ENCODE data around the gene SRMS.

The SRMS gene

GRCh38 chr20:63503524-63503923 lies 44.0 kb downstream of the SRMS start:
- in situ Hi-C loops (cut with MboI; ENCODE audit: low sequenced_read_pairs) = no loop called here

GRCh38 chr20:63502671-63503172 lies 44.8 kb downstream of the SRMS start:
- in situ Hi-C loops (cut with MboI; ENCODE audit: low sequenced_read_pairs) = no loop called here

GRCh38 chr20:63501818-63502670 lies 45.5 kb downstream of the SRMS start:
- in situ Hi-C loops (cut with MboI; ENCODE audit: low sequenced_read_pairs) = no loop called here

DNA sequence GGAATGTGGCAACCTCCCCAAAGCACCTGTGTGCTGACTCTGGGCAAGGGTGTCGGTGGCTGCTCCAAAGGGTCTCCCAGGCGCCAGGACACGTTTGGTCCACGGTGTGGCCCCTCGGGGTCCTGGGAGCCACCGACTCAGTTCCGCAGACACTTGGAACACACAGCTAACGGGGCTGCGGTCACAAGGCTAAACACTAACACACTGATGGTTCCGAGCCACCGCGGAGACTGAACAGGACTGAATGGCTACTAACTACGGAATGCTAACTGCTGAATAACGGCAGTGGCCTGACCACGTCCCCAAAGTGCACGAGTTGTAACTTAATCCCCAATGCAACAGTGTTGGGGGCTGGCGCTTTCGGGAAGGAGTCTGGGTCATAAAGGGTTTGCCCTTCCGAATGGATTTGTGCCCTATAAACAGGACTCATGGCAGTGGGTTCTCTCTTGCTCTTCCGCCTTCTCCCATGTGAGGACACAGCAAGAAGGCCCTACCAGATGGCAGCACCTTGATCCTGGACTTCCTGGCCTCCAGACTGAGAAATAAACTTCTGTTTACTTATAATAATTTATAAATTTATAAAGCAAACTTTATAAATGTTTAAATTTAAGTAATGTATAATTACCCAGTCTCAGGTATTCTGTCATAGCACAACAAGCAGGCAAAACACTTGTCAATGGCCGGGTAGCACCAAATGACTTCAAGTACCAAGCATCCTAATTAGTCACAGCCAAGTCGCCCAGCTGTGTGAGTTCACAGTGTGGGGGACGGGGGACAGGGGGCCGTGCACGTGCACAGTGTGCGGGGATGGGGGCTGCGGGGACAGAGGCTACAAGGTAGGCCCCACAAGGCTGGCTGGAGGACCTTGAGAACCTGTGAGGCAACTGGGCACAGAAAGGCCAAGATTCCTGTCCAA lies 46.4 kb downstream of the SRMS start:
- in situ Hi-C loops (cut with MboI; ENCODE audit: low sequenced_read_pairs) = no loop called here

- in situ Hi-C loops (cut with MboI; ENCODE audit: low sequenced_read_pairs) = no loop called here
Observed at GRCh38 chr20:63500151-63500901, 47.2 kb downstream of the SRMS start.

DNA sequence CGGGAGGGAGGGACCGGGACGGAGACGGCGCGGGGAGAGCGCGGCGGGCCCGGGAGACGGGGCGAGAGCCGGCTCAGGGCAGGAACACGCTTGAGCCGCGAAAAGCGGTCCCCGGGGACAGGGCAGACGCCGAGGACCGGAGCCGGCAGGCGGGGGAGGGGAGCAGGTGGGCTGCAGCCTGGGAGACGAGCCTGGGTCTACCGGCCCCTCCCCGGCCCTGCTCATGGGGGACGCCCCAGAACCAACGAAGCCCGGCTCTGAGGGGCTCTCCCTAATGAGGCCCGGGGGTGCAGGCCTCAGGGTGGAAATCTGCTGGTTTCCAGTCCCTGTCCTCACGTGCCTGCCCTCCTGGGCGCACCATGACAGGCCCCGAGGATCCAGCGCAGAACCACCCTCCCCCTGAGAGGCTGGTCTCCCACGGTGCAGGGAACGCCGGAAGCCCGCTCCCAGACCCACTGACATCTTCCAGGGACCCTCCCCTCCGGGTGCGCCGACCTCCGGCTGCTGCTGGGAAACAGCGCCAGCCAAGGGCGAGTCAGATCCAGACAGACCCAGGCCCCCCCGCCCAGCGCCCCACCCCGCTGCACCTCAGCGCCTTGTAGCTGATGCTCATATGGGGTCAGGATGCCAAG lies 48.1 kb downstream of the SRMS start:
- in situ Hi-C loops (cut with MboI; ENCODE audit: low sequenced_read_pairs) = no loop called here

DNA sequence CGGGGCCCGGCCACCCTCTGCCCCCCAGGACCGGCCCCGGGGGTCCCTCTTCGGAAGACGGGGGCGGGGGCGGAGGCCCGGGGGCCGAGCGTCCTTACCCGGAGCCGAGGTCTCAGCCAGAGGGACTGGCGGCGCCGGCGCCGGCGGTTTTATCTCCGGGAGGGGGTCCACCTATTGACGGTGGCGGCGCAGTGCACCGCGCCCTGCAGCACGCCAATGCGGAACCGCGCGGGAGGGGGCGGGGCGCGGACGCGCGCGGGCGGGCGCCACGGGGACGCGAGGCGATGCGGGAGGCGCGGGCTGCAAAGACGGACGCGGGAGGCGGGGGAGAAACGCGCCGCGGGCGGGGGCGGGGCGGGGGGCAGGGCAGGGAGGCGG lies 48.6 kb downstream of the SRMS start, which contains the start of gene EEF1A2:
EEF1A2 (minus strand) TSS at position 124 of the 378 bp plus-strand sequence. CDS start 1,320 bp downstream, outside the sequence.
- in situ Hi-C loops (cut with MboI; ENCODE audit: low sequenced_read_pairs) = no loop called here

GRCh38 chr20:63497946-63498935 lies 49.3 kb downstream of the SRMS start:
- in situ Hi-C loops (cut with MboI; ENCODE audit: low sequenced_read_pairs) = no loop called here

- in situ Hi-C loops (cut with MboI; ENCODE audit: low sequenced_read_pairs) = no loop called here
Observed at GRCh38 chr20:63497138-63497945, 50.2 kb downstream of the SRMS start.

DNA sequence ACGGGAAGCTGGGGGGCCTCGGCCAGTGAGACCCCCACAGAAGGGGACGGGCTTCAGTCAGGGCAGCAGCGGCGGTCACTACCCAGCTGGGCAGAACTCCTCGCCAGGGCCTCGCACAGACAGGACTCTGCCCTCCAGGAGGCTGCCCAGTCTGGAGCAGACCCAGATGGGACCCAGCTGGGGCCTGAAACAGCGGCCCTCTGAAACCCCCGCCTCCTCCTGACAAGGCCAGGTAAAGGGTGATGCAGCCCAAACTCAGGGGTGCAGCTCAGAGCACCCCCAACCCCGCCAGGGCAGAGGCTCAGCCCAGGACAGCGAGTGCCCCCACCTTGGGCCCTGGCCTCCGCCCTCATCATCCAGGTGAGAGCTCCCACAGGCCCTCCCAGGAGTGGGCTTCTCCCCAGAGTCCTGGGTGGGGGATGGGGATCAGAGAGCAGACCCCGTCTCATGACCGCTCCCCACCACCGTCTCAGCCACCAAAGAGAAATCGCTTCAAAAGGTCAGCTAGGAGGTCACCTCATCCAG lies 50.9 kb downstream of the SRMS start:
- in situ Hi-C loops (cut with MboI; ENCODE audit: low sequenced_read_pairs) = no loop called here

GRCh38 chr20:63495741-63496595 lies 51.6 kb downstream of the SRMS start:
- in situ Hi-C loops (cut with MboI; ENCODE audit: low sequenced_read_pairs) = no loop called here

DNA sequence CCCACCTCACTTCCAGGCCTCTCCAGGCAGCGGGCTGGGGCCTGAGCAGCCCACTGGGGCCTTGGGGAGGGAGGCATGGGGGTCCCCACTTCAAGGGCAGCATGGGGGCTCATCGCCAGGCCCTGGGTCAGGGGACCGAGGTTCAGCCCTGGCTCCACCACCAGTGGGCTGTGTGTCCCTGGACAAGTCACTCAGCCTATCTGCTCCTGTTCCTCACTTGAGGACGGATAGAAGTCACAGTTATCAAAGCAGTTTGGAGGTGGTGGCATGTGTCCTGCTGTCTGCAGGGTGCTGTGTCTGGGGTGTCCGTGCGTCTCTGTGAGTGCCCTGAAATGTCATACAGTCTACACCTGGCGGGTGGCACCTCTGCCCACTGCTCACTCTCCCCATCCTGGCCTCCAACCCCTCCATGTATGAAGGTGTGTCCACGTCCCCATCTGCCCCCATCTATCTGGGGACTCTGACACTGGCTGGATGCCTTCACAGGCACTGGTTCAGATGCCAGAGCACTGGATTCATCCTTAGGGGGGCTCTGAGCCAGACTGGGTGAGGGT lies 52.3 kb downstream of the SRMS start:
- in situ Hi-C loops (cut with MboI; ENCODE audit: low sequenced_read_pairs) = no loop called here

DNA sequence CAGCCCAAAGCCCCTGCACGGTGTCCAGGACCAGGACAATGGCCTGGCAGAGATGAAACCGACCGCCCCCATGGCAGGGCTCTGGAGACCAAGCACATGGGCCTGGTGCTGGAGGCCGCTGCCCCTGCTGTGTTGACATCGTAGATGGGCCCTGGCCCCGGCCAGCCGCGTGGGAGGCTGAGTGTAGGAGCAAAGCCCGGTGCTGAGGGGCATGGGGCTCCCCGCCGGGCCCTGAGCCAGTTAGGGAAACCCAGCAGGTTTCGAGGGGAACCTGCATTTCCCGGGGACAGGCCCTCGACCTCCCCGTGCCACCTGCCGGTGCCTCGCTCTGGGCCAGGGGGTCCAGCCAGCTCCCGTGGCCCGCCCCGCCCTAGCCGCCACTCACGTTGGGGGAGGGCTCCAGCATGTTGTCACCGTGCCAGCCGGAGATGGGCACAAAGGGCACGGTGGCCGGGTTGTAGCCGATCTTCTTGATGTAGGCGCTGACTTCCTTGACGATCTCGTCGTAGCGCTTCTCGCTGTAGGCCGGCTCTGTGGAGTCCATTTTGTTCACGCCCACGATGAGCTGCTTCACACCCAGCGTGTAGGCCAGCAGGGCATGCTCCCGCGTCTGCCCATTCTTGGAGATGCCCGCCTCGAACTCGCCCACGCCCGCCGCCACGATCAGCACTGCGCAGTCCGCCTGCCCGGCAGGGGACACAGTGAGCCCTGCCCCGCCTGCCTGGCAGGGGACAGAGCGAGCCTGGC lies 53.0 kb downstream of the SRMS start:
- in situ Hi-C loops (cut with MboI; ENCODE audit: low sequenced_read_pairs) = no loop called here

DNA sequence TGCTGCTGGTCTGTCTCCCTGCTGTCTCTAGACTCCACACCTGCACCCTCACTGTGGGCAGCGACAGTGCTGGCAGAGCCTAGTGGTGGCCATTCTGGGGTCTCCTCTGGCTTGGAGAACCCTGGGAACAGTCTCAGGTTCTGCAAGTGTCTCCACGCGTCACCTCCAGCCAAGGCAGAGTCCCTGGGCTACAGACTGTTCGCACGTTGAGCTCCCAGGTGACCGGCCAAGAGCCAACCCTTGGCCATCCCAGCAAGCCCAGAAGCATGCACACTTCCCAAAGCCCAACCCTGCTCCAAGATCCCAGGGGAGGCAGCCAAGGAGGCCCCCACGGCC lies 53.5 kb downstream of the SRMS start:
- in situ Hi-C loops (cut with MboI; ENCODE audit: low sequenced_read_pairs) = no loop called here

DNA sequence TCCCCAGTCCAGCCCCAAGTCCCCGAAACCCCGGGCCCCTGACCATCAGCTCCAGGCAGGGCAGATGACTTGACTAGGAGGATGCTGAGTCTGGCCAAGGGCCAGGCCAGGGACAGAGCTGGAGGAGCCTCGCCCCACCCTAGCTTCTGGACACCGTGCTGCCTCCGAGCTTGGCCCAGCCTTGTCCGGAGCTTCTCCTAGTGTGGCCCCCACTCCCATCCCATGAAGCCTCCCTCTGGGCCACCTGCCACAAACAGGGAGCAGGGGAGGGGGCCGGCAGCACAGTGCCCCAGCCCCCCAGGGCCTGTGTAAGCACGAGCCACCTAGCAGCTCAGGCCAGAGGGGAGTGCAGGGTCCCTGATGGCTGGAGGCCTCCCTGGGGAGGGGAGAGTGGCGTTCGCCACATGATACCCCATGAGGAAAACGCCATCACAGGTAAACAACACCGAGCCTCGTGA lies 54.0 kb downstream of the SRMS start:
- in situ Hi-C loops (cut with MboI; ENCODE audit: low sequenced_read_pairs) = no loop called here

GRCh38 chr20:63492982-63493381 lies 54.6 kb downstream of the SRMS start:
- in situ Hi-C loops (cut with MboI; ENCODE audit: low sequenced_read_pairs) = no loop called here

Measured in hTERT RPE-1 (cell line).